GM23338 (cell line): ENCODE data around the gene SPRED2. TPM values are rescaled to one million over a fixed set of nuclear protein-coding genes. Genes with fewer than 3 reads are reported as not detected.

Source experiments
- ATAC-seq: fragments of 200-7000 bp; cut with Tn5 transposase; 3 replicates; pipeline ENCODE4 v1.9.1; 2020
- DNase-seq: peaks from one replicate; pipeline ENCODE4 v3.0.0-alpha.2; 2015; ENCODE audit warnings: low spot score
- H2AFZ ChIP-seq: fragments of 200-600 bp; sonication (generic); 2 replicates; pipeline ENCODE4 v1.8.0; 2016; ENCODE audit warnings: antibody characterized with exemption, mild to moderate bottlenecking, moderate library complexity
- H3F3A ChIP-seq: fragments of 200-600 bp; sonication (generic); replicated peaks from 2 replicates; pipeline ENCODE4 v1.8.0; 2017; ENCODE audit warnings: antibody characterized with exemption, mixed run types, low read depth
- H3K27ac ChIP-seq: fragments of 200-600 bp; sonication (generic); 2 replicates; pipeline ENCODE4 v1.6.1; 2016; ENCODE audit warnings: low read depth
- H3K27me3 ChIP-seq: fragments of 200-600 bp; sonication (generic); 2 replicates; pipeline ENCODE4 v1.8.0; 2016; ENCODE audit warnings: mild to moderate bottlenecking, mixed run types, moderate library complexity; ENCODE audit not compliant: insufficient read depth
- H3K36me3 ChIP-seq: fragments of 200-600 bp; sonication (generic); 2 replicates; pipeline ENCODE4 v1.8.0; 2016; ENCODE audit warnings: mild to moderate bottlenecking; ENCODE audit not compliant: insufficient read depth
- H3K4me1 ChIP-seq: fragments of 200-600 bp; sonication (generic); 2 replicates; pipeline ENCODE4 v1.8.0; 2016; ENCODE audit warnings: mild to moderate bottlenecking, moderate library complexity; ENCODE audit not compliant: insufficient read depth
- H3K4me2 ChIP-seq: fragments of 200-600 bp; sonication (generic); 2 replicates; pipeline ENCODE4 v1.7.1; 2017; ENCODE audit warnings: mixed run types
- H3K4me3 ChIP-seq: fragments of 200-600 bp; sonication (generic); 2 replicates; pipeline ENCODE4 v1.6.1; 2016; ENCODE audit warnings: mixed run types
- H3K79me2 ChIP-seq: fragments of 200-600 bp; sonication (generic); replicated peaks from 2 replicates; pipeline ENCODE4 v1.8.0; 2017; ENCODE audit warnings: mild to moderate bottlenecking; ENCODE audit not compliant: insufficient read depth
- H3K9me2 ChIP-seq: fragments of 200-600 bp; sonication (generic); 2 replicates; pipeline ENCODE4 v1.8.0; 2017; ENCODE audit not compliant: insufficient read depth
- H4K20me1 ChIP-seq: fragments of 200-600 bp; sonication (generic); replicated peaks from 2 replicates; pipeline ENCODE4 v1.8.0; 2017; ENCODE audit warnings: mild to moderate bottlenecking; ENCODE audit not compliant: insufficient read depth
- H3K27ac Mint-ChIP-seq: 2 replicates; pipeline ENCODE4 v1.8.0; 2020; ENCODE audit warnings: inconsistent platforms, mild to moderate bottlenecking, moderate library complexity, mixed read lengths
- H3K27me3 Mint-ChIP-seq: 3 replicates; pipeline ENCODE4 v1.8.0; 2022; ENCODE audit warnings: low read depth, mild to moderate bottlenecking, moderate library complexity, mixed read lengths, inconsistent platforms; ENCODE audit not compliant: insufficient read depth, poor library complexity
- H3K36me3 Mint-ChIP-seq: 3 replicates; pipeline ENCODE4 v1.8.0; 2021; ENCODE audit warnings: low read depth, mild to moderate bottlenecking, inconsistent platforms, moderate library complexity, mixed read lengths
- H3K4me1 Mint-ChIP-seq: 3 replicates; pipeline ENCODE4 v1.8.0; 2020; ENCODE audit warnings: mild to moderate bottlenecking, inconsistent platforms, mixed read lengths
- H3K4me3 Mint-ChIP-seq: 3 replicates; pipeline ENCODE4 v1.8.0; 2021; ENCODE audit warnings: moderate library complexity, mild to moderate bottlenecking, inconsistent platforms, mixed read lengths
- H3K9me3 Mint-ChIP-seq: 3 replicates; pipeline ENCODE4 v1.8.0; 2020; ENCODE audit warnings: moderate library complexity, mild to moderate bottlenecking, inconsistent platforms, mixed read lengths
- CTCF ChIP-seq, 2 experiments: fragments of 200-600 bp in 1 of 2; sonication (generic) in 1 of 2; conservative IDR thresholded peaks; 2 replicates each; pipeline versions ENCODE4 v1.5.1 to v1.6.1; 2016 to 2017; ENCODE audit warnings: antibody characterized with exemption in 2 of 2, low read depth in 2 of 2, mild to moderate bottlenecking in 2 of 2, moderate library complexity in 1 of 2
- ETS1 ChIP-seq: IDR thresholded peaks from 2 replicates; pipeline ENCODE4 v1.6.1; 2016; ENCODE audit warnings: antibody characterized with exemption
- EZH2phosphoT487 ChIP-seq: fragments of 200-600 bp; sonication (generic); IDR thresholded peaks from one replicate; pipeline ENCODE4 v1.8.1; 2018; ENCODE audit warnings: antibody characterized with exemption; ENCODE audit not compliant: unreplicated experiment
- JUNB ChIP-seq: IDR thresholded peaks from one replicate; pipeline ENCODE4 v1.6.1; 2016; ENCODE audit warnings: antibody characterized with exemption; ENCODE audit not compliant: unreplicated experiment
- NANOG ChIP-seq: IDR thresholded peaks from 2 replicates; pipeline ENCODE4 v1.6.1; 2016; ENCODE audit warnings: antibody characterized with exemption, borderline replicate concordance
- STAT1 ChIP-seq: IDR thresholded peaks from one replicate; pipeline ENCODE4 v1.6.1; 2016; ENCODE audit warnings: antibody characterized with exemption; ENCODE audit not compliant: unreplicated experiment
- ZNF114 ChIP-seq: fragments of 250-450 bp; sonication (Bioruptor Pico); IDR thresholded peaks from 2 replicates; pipeline ENCODE4 v1.5.0; 2020; ENCODE audit warnings: mild to moderate bottlenecking, moderate library complexity
- ZNF331 ChIP-seq: fragments of 250-450 bp; sonication (Bioruptor Pico); IDR thresholded peaks from 2 replicates; pipeline ENCODE4 v1.5.0; 2020; ENCODE audit warnings: low read depth, mild to moderate bottlenecking, moderate library complexity
- ZNF462 ChIP-seq: fragments of 250-450 bp; sonication (Bioruptor Pico); IDR thresholded peaks from 2 replicates; pipeline ENCODE4 v1.5.0; 2020; ENCODE audit warnings: mild to moderate bottlenecking, moderate library complexity
- polyA plus RNA-seq: library from polyadenylated mRNA; unstranded; fragments of >200 nt; fragmentation: Nextera tagmentation; extraction: Ambion mirVana; gene quantifications from 2 replicates; pipeline ENCODE4 v1.2.1, GENCODE V29; 2016
- total RNA-seq: library from RNA; depleted of rRNA; stranded (reverse); fragments of >200 nt; shearing (Covaris generic); gene quantifications from 2 replicates; pipeline ENCODE4 v1.2.3, GENCODE V29; 2014

The SPRED2 gene
- total and polyA plus RNA-seq, 2 experiments from 2014 or later = 8.7 to 13.0 TPM

- TF ChIP-seq ZNF462 (no peak), CTCF (conservative IDR thresholded peaks at IDR 0.05; ENCODE audit: low read depth in 2 of 2) (no peak)
Measured at GRCh38 chr2:65278531-65278981, 153.8 kb downstream of the SPRED2 start (continued).

GRCh38 chr2:65277791-65278483 lies 154.5 kb downstream of the SPRED2 start:
- Histone ChIP-seq H3K27ac (no peak overlapping the region), H3F3A (no peaks in the 10 kb centered on the region), H3K79me2 (no peaks in the 10 kb centered on the region; the same call in 1 of the 2 replicates), H3K4me2 (no peak overlapping the region), H3K9me2 (no peaks in the 10 kb centered on the region), H3K27me3 (peaks cover 100% of the 10 kb centered on the region), H2AFZ (no peak overlapping the region), H3K36me3 (no peaks in the 10 kb centered on the region), H3K4me3 (no peak overlapping the region), H4K20me1 (peaks cover 23% of the 10 kb centered on the region), H3K4me1 (peaks cover 4% of the 10 kb centered on the region; the same call in 1 of the 2 replicates)
- peaks cover 6% of the 10 kb centered on the region; the same call in 2 of the 3 replicates for H3K36me3 Mint-ChIP-seq
- no peaks in the 10 kb centered on the region for H3K9me3 Mint-ChIP-seq
- H3K27ac Mint-ChIP-seq = no peak overlapping the region
- no peak overlapping the region for H3K4me3 Mint-ChIP-seq
- peaks cover 17% of the 10 kb centered on the region for H3K4me1 Mint-ChIP-seq
- ATAC-seq (no peak), DNase-seq (no peak)
- peaks cover 91% of the 10 kb centered on the region for H3K27me3 Mint-ChIP-seq
- TF ChIP-seq JUNB (no peak), CTCF (conservative IDR thresholded peaks at IDR 0.05; ENCODE audit: low read depth in 2 of 2) (no peak), NANOG (no peak), ZNF114 (no peak), EZH2phosphoT487 (no peak), STAT1 (no peak), ZNF331 (CRISPR knock-in tag) (no peak), ETS1 (no peak)
